GM10266 (cell line): ENCODE results near the gene MAP1S.

ENCODE experiments used
- DNase-seq: peaks from one replicate; pipeline ENCODE4 v3.0.0; 2012; ENCODE audit errors: extremely low spot score
- TF ChIP-seq, protein P1 (sequence below): IDR thresholded peaks from 2 replicates; pipeline ENCODE4 v1.5.1; 2012; ENCODE audit warnings: mild to moderate bottlenecking, low read depth; ENCODE audit not compliant: control insufficient read depth, insufficient read depth; ENCODE audit errors: missing control alignments

MAP1S gene, protein sequence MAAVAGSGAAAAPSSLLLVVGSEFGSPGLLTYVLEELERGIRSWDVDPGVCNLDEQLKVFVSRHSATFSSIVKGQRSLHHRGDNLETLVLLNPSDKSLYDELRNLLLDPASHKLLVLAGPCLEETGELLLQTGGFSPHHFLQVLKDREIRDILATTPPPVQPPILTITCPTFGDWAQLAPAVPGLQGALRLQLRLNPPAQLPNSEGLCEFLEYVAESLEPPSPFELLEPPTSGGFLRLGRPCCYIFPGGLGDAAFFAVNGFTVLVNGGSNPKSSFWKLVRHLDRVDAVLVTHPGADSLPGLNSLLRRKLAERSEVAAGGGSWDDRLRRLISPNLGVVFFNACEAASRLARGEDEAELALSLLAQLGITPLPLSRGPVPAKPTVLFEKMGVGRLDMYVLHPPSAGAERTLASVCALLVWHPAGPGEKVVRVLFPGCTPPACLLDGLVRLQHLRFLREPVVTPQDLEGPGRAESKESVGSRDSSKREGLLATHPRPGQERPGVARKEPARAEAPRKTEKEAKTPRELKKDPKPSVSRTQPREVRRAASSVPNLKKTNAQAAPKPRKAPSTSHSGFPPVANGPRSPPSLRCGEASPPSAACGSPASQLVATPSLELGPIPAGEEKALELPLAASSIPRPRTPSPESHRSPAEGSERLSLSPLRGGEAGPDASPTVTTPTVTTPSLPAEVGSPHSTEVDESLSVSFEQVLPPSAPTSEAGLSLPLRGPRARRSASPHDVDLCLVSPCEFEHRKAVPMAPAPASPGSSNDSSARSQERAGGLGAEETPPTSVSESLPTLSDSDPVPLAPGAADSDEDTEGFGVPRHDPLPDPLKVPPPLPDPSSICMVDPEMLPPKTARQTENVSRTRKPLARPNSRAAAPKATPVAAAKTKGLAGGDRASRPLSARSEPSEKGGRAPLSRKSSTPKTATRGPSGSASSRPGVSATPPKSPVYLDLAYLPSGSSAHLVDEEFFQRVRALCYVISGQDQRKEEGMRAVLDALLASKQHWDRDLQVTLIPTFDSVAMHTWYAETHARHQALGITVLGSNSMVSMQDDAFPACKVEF

DNA sequence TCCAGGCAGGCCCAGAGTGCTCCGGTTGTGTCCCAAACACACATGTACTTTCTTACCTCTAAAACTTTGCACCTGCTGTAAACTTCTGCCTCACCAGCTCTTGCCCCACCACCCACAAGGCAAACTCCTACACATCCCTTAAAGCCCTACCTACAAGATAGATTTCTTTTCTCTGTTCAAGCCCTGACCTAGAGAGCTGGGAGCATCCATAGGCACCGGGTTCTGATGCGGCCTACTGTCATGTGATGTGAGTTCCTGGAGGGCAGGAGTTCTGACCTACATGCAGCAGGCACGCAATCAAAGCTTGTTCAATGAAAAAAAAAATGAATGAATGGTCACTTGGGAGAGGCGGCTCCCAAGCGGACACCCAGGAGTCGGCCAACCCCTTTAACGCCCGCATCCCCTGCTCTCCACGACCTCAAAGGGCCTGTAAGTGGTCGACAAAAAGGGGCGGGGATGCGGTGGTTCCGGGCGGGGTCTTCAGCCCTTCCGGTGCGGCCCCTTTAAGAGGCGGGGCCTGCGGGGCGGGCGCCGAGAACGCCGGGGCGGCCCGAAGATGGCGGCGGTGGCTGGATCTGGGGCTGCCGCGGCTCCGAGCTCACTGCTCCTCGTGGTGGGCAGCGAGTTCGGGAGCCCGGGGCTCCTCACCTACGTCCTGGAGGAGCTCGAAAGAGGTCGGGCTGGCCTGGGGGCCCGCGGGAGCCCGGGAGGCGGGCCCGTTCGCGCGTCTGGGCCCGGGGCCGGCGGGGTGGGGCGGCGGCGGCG is at the start of gene MAP1S:
MAP1S (plus strand) TSS at position 534 of the 765 bp plus-strand sequence; CDS start at position 557, 23 bp downstream.
- TF ChIP-seq, protein P1, sequence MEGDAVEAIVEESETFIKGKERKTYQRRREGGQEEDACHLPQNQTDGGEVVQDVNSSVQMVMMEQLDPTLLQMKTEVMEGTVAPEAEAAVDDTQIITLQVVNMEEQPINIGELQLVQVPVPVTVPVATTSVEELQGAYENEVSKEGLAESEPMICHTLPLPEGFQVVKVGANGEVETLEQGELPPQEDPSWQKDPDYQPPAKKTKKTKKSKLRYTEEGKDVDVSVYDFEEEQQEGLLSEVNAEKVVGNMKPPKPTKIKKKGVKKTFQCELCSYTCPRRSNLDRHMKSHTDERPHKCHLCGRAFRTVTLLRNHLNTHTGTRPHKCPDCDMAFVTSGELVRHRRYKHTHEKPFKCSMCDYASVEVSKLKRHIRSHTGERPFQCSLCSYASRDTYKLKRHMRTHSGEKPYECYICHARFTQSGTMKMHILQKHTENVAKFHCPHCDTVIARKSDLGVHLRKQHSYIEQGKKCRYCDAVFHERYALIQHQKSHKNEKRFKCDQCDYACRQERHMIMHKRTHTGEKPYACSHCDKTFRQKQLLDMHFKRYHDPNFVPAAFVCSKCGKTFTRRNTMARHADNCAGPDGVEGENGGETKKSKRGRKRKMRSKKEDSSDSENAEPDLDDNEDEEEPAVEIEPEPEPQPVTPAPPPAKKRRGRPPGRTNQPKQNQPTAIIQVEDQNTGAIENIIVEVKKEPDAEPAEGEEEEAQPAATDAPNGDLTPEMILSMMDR = no peak
- DNase-seq = peak; percentile 96

DNA sequence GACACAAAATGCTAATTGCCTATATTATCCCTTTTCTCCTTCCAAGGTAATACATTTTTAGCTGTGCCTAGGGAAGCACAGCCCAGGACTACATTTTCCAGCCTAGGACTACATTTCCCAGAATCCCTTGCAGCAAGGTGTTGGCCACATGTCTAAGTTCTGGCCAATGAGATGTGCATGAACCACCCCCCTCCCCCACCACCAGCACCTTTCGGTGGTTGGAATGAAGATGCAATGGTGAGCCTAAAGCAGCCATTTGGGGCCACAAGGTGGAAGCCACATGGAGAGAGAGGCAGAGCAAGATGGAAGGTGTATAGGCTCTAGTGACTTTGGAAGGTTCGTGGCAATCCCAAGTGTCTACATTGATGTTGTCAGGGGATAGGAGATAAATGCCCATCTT is 47.4 kb upstream of the MAP1S start:
- TF ChIP-seq, protein P1 = no peak
- DNase-seq = no peak

DNA sequence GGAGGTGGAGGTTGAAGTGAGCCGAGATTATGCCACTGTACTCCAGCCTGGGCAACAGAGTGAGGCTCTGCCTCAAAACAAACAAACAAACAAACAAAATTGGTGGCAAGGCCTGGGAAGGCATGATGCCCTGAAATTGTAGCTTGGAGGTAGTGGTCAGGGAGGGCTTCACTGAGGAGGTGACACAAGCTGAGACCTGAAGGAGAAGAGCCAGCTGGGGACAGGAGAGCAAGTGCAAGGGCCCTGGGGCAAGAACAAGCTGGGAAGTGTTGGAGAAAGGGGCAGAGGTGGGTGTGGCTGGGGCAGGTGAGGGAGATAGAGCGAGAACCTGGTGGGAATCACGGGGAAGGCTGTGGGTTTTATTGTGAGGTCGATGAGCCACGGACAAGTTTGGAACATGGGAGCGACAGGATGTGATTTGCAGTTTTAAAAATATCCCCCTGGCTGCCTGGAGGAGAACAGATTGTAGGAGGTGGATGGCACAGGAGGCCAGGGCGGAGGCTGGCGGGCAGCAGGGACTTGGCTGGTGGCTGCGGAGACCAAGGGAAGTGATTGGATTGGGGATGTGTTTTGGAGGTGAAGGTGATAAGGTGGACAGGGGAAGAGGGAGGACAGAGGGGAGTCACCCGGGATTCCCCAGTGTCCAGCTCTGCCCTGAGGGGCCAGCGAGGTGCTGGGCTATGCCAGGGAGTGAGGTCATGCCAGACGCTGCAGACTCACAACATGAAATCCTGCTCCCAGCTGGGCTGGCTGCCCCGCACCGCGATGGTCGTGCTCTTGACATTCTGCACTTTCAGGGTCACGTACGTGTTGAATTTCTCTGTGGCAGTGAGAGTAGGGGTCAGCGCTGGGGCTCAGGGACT is 45.1 kb upstream of the MAP1S start:
- TF ChIP-seq, protein P1 = no peak
- no peak for DNase-seq

DNA sequence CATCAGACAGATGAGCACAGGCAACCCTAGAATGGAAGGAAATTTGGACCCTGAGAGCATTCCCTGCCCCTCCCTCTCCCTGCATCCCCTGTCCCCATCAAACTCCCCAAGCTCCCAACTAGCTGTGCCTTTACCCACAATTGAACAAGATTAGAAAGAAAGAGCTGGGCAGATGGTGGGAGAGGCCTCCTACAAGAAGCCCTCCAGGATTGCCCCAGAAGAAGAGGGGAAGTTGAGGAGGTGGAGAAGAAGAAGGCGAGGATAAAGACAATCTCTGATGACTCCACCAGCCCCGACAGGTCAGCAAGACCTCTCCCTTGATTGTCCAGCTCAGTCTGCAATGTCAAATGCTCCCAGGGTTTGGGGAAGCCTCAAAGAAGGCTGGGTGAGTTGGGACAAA is 43.0 kb upstream of the MAP1S start:
- TF ChIP-seq, protein P1 = no peak
- no peak for DNase-seq

DNA sequence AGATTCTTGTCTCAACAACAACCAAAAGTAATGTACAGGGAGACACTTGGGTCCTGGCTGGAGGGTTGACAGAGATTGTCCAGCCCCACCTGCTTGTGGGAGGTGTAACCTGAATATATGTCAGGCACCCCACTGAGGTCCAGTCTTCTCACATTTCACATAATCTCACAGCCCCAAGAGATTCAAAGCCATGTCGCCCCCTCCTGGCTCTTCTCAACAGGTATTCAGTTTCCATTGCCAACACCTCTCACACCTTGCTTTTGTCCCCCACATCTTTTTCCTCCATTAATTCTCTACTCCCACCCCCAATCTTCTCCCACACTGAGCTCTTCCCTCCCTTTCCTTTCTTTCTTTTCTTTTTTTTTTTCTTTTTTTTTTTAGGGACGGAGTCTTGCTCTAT is 42.3 kb upstream of the MAP1S start:
- peak; percentile 47 for DNase-seq
- TF ChIP-seq, protein P1 = peak; percentile 15

DNA sequence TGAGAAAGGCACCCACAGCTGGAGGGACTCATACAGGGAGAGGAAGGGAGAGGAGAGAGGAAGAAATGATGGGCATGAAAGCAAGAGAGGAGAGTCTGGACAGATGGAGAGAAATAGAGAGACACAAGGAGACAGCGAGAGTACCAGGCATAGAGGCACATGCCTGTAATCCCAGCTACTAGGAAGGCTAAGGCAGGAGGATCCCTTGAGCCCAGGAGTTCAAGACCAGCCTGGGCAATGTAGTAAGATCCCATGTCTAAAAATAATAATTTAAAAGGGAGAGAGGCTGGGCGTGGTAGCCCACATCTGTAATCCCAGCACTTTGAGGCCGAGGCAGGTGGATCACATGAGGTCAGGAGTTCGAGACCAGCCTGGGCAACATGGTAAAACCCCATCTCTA is 40.4 kb upstream of the MAP1S start:
- DNase-seq = no peak
- TF ChIP-seq, protein P1 = no peak
